Measurements from ENCODE around the gene PTGIS.
A peak's percentile ranks its signal among the peaks of the same experiment; 100 is the strongest.

PTGIS gene

DNA sequence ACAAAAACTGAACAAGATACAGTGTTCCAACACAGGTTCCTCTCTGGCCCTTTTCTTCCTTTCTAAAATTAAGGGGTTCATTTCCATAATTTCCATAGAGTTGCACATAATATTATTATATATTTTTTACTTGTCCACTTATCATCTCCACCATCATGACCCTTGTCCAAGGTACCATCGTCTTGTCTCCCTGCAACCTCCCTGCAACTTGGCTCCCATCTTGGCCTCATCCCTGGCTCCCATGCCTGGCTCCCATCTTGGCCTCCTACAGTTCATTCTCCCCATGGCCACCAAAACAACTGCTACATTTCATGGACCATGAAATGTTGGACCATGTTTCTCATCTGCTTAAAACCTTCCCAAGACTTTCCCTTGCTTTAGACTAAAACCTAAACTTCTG lies 82.4 kb downstream of the PTGIS start:
- DNase-seq, result no peak

DNA sequence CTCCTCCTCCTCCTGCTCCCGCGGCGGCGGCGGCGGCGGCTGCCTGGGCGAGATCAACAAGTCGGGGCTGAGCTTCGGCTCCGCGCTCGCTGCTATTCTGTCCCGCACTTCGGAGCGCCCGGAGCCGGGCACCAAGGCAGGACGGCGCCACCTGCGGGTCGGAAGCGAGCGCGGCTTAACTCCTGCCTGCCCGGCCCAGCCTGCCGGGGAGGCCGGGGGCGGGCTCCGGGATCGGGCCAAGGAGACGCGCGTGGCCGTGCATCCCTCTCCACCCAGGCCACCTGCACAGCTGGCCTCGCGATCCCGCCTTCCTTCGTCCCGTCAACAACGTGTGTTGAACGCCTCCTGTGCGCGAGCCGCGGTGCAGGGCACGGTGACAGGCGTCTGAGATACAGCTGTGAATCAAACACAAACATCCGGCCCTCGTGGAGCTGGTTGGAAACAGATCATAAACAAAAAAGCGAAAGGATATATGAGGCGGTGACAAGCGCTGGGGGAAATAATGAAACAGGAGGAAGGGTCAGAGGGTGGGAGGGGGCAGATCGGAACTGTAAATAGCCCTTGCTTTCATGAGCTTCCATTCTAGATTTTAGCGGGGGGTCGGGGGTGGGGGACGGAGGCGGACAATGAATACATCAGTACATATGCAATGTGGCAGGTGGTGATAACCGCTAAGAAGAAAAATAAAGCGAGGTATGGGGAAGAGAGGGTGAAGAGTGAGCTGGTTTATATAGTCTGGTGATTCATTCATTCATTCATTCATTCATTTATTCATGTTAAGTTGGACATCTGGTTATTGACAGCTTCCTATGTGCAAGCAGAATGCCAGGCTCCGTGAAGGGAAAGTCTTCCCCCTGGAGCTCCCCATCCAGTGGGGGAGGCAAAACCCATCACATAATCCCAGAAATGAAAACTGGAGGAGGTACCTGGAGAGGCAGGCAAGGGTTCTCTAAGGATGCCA lies 83.5 kb downstream of the PTGIS start:
- peak; percentile 13 to 56 for DNase-seq

DNA sequence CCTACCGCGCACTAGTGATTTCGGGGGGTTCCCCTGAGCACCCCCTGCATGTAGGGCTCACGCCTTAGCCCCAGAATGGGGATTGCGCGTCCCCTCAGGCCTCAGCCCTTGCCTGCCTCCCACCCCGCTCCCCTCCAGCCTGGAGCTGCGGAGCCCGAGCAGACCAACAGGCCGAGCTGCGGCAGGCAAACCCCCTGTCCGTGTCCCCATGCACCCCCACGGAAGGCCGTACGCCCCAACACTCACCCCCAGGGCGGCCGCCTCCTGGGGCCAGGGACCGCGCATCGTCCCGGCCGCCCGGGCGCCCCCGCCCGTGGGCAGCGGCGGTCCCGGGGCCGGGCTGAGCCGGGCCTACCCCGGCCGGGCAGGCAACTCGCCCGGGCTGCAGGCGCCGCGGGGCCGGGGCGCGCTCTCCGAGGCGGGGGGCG lies 84.2 kb downstream of the PTGIS start:
- no peak for DNase-seq

DNA sequence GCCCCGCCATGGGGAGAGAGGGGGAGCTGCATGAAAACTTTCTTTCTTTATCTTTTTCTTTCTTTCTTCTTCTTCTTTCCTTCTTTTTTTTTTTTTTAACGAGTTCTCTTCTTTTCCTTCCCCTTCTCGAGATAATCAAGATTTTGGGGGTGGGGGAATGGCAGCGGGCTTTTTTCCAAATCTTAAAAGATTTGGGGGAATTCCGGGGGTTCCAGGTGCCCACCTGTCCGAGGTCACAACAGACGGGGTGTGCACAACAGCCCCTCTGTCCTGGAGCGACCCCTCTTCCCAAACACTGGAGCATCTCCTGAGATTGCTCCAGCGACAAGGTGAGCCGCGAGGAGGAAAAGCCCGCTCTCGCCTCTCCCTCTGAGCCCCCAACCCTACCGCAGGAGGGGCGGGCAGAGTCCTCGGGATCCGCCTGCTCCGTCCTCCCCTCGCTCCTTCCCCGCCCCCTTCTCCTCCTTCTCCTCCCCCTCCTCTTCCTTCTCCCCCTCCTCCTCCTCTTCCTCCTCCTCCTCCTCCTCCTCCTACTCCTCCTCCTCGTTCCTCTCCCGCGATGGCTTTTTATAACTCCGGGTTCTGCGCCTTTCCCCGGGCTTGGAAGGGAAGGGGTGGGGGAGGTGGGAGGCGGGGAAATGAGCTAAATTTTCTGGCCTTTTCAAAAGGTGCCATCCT lies 84.8 kb downstream of the PTGIS start:
- DNase-seq, result no peak

DNA sequence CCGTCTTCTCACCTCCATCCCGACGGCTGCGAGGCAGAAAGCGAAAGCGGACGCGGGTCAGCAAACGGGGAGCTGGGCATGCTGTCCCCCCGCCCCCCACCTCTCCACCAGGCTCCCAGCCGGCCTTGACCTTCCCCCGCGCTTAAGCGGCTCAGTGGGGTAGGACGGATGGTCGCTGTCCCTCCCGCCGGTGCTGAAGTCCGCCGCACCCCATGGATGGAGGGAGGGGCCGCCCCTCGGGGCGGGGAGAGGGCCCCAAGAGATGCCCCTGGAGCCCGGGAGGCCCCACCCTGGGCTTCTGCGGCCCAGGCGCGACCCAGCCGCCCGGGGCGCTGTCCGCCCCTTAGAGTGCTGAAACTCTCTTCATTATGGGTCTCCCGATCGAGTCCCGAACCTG lies 85.3 kb downstream of the PTGIS start, which contains the start of gene KCNB1:
TSS of gene KCNB1 (minus strand) at position 48 of the 397 bp plus-strand sequence. CDS start 188 bp downstream, outside the sequence.
- no peak for DNase-seq

DNA sequence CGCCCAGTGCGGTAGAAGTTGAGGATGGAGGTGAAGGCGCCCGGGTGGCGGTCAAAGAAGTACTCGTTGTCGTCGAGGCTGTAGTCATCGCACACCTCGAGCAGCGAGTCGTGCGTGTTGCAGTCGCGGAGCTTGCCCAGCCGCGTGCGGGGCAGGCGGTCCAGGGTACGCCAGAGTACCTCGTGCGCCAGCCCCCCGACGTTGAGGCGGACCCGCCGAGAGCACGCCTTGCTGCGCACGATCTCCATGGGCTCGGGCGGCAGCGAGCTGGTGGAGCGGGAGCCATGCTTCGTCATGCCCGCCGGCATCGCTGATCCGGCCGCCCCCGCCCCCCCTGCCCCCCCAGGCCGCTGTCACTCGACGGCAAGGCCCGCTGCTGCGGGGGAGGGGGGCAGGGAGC lies 85.8 kb downstream of the PTGIS start:
- DNase-seq, result no peak

DNA sequence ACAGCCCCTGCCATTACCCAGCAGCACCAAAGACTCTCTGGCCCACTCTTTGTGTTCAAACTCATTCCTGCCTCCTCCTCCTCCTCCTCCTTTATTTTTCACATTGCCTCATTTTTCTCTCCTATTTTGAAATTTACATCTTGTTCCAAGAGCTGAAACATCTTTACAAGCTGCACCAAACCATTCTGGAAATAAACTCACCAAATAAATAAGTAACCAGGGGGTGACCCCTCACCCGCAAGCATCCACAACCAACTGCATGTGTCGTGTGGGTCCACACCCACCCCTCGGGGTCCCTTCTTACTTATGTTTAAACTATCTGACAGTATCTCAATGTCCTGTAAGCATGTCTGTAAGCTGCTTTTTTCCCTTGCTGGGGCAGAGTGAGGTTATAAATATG lies 86.8 kb downstream of the PTGIS start:
- DNase-seq, result no peak

DNA sequence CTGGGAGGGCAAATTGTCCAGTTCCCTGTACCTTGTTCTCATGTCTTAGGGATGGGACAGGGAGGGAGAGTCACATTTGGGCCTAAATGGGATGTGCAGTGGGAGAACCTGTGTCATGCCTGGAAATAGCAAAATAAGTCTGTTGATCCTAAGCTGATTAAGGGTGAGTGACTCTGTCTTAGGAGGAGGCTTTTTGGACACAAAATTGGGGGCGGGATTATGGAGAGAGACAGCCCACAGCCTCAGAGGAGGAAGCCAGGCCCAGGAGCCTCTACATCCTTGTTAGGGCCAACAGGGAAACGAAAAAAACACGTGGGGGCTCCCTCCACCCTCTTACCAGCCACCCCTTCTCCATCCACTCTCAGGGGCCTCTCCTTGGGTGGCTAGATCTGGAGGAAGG lies 87.7 kb downstream of the PTGIS start:
- DNase-seq, result no peak

DNA sequence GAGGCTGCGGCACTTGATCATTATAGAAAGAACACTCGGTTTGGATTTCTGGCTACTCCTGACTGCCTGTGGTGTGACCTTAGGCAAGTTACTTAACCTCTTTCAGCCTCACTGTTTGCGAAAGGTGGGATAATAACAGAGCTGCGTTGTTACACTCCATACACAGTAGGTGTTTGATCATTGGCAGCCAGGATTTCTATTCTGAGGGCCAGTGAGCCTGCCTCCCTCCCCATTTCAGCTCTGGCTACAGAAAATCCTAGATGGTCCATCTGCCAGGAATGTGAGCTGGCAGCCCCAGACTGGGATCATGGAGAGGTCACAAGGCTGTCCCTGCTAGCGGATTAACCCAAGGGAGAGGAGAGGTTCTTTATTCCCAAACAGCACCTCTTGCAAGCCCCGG lies 88.2 kb downstream of the PTGIS start:
- no peak for DNase-seq

DNA sequence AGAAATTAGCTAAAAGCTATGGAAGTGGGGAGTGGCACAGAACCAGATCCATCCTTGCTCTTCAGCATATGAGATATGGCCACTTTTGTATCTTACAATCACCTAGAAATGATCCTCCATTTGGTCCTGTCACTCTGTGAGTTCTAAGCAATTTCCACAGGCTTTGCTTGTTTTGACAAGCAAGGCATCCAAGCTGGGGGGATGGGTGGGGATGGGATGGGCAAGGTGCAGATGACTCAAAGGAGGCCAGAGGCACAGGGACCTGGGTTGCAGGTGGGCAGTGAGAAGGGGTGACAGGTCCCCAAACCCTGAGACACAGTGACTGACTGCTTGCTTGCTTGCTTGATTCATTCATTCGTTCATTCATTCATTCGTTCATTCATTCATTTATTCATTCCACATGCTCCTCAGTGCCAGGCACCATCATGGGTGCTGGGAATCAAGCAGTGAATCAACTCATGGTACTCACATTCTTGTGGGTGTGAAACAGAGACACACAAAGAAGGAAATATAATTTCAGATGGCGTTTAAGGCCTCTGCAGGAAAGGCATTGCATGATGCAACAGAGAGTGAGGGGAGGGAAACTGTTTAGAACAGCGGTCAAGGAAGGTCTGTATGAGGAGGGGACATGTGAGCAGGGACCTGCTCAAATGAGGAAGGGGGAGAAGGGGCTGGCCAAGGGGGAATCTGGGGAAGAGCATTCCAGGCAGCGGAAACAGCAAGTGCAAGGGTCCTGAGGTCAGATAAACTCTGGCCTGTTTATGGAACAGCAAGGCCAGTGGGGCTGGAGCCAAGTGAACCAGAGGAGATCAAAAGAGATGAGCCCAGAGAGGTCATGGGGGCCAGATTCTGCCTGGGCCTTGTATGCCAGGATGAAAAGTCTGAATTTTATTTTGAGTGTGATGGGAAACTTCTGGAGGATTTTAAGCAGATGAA lies 88.9 kb downstream of the PTGIS start:
- DNase-seq, result no peak

DNA sequence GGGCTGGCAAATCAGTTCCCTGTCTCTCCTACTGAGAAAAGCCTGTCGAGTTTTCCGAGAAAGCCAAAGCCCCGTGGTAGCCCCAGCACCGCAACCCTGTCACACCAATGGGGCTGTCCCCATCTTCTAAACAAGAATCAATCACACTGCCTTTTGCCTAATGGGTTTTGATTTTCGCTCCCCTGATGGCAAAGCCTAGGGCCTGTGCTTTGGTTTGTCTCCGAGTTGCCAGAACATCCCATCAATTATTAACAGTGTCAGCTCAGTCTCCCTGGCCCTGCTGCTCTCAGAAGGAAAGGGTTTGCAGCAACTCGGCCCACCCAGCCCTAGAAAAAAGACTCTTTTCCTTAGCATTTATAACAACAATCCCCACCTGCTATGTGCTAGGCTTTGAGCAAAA lies 89.7 kb downstream of the PTGIS start:
- DNase-seq, result no peak

DNA sequence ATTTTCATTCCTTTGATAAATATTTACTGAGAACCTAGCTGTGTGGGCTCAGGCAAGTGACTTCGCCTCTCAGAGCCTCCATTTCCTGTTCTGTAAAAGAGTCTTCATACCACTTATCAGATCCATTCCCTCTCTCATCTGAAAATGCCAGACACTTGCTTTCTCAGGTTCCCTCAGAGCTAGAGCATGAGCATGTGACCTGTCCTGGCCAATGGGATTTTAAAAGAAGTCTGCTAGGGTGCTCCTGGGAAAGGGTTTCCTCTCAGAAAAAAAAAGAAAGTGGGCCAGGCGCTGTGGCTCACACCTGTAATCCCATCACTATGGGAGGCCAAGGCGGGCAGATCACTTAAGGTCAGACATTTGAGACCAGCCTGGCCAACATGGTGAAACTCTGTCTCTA lies 90.7 kb downstream of the PTGIS start:
- DNase-seq, result no peak

DNA sequence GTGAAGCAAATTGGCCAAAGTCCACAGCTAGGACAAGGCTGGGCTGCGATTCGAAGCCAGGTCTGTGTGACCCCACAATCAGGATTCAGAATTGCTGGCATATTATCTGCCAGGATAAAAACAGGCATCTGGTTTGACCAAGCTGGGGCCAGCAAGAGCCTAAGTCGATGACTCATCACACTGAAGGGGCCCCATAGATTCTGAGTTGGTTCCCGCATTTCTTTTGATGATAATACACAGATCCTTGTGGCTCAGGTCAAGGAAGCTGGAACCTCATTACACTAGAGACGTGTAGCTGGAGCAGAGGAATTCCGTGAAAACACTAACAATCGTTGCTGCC lies 92.0 kb downstream of the PTGIS start:
- no peak for DNase-seq

DNA sequence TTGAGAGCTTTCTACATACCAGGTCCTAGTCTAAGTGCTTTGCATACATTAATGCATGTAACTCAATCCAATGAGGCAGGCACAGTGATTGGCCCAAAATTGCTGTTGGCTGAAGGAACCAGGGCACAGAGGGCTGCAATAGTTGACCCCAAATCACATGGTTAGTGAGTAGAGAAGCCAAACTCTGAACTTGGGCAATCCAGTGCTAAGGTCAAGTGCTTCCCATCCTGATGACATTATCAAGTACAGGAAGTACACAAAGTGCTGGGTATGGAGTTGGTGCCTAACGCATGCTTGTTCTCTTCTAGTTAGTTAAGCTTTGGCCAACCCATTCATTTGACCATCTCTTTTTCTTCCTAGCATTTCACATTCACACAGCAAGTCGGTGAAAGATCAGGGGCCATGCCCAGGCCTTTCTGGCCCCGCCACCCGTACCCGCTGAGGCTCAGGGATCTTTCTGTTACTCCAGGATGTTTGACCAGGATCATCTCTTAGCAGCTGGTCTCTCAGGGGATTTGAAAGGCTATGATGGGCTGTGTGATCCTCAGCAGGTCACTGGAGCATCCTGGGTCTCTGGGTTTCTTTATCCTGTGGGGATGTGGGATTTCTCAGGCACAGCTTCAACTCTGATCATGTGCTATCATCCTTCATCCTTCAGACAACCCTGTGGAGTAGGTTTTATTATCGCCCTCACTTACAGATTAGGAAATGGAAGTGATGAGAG lies 92.5 kb downstream of the PTGIS start:
- DNase-seq, result no peak

DNA sequence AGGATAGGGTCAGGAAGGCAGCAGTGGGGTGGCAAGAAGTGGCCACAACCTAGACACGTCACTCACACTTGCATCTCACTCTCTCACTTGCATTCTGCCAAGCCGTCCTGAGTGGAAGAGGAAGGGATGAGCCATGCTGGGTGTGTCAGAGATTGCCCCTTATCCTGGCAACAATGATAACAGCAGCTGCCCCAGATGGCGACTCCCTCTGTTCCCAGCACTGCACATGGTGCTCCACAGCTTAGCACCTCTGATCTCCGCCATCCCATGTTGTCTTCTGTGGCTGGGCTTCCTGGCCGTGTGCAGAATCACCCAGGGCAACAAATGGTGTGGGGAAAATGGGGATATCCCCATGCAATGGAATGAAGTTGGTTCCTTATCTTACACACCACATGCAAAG lies 96.5 kb downstream of the PTGIS start:
- DNase-seq, result no peak

DNA sequence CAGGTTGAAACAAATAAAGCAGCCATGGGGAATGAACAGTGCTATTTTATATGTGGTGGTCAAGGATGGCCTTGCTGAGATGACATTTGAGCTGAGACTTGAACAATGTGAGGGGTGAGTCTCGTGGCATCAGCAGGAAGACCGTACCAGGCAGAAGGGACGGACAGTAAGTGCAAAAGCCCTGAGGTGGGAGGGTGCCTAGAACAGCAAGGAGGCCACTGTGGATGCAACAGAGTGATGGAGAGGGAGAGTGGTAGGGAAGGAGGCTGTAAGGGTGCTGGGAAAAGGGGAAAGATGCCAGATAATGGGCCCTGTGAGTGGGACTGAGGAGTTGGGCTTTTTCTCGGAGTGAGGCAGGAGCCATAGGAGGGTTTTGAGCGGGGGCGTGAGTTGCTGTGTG lies 97.0 kb downstream of the PTGIS start:
- no peak for DNase-seq

DNA sequence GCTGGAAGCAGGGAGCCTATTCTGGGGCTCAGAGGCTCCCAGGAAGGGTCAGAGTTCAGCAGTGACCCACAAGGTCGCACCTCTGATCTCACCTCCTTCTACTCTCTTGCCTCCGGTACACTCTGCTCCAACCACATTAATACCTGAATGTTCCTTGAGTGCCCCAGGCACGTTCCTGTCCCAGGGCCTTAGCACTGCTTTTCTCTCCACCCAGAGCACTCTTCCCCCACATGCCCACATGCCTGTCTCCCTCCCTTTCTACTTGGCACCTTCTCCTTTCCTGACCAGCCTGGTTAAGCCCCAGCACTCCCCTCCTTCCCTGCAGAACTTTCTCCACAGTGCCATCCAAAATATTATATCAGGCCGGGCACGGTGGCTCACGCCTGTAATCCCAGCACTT lies 98.9 kb downstream of the PTGIS start:
- no peak for DNase-seq

DNA sequence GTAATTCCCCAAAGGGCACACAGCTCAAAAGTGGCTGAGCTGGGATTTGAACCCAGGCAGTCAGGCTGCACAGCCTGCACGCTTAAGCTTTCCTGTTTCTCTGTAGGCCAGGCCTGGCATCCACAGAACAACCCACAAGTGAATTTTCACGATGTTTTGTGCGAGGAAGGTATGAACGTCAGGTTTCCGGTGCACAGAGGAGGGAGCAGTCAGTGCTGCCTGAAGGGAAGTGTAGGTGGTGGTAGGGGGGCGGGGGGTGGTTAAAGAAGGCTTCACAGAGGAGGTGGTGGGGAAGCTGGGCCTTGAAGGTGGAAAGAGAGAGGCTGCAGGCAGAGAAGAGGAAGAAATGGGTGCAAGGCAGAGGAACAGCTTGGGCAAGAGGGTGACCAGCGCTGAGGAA lies 99.5 kb downstream of the PTGIS start:
- no peak for DNase-seq

DNA sequence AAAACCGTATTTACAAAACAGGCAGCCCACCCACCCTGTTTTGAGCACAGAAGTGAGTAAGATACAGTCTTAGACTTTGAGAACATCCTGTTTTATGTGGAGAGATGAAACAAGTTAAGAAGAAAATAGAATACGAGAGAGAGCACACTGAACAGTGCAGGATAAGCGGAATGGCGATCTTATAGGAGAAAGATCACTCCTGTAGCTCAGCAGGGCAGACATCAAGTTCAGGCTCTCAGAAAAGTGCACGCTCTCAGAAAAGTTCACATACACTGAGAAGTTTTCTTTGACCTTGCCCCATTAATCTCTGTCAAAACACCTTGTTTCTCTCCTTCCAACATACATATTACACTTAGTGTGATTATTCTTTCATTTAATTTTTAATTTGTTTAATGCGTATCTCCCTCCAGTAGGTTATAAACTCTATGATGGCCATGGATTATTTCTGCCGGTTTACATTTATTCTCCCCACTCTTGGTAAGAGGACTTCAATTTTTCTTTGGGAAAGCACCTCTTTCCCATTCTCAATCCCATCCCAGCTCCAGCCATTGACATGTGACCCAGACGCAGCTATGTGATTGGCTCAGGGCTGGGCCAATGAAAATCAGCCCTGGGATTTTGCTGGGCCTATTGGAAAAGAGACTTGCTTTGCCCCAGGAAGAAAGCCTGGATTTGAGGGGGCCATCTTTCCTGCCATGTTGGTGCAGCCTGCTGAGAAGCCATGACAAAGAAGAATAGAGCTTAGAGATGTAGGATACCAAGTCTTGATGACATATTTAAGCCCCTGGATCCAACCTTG lies 101.6 kb downstream of the PTGIS start:
- DNase-seq, result no peak

DNA sequence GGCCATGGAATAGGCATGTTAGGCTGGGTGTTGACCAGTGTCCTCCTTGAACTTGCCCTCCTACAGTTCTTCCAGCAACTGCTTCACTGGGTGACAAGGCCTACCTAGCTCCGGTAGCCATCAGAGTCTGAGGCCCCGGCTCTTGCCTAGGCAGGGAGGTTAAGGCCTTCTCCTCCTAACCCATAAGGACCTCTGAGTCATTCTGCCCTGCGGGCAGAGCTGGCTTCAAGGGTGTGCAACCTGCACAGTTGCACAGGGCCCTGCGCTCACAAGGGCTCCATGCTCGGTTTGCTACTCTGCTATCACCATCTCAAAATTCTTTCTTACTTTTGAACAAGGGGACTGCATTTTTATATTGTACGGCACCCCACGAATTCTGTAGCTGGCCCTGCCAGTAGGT lies 103.4 kb downstream of the PTGIS start:
- DNase-seq, result no peak

DNA sequence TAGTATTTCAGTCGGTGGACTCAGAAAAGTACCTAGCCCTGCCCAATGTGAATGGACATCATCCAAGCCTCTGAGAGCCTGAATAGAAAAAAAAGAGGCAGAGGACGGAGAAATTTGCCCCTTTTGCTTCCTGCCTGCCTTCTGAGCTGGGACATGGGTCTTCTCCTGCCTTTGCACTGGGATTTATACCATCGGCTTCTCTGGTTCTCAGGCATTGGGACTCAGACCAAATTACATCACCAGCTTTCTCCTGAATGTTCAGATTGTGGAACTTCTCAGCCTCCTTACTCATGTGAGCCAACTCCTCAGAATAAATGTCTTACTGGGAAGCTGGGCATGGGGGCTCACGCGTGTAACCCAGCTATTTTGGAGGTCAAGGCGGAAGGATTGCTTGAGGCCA lies 105.3 kb downstream of the PTGIS start:
- no peak for DNase-seq
